H9 (cell line): ENCODE data around the gene KRT40. TPM values are rescaled to one million over a fixed set of nuclear protein-coding genes. Genes with fewer than 3 reads are reported as not detected.

Experiments
- DNase-seq: peaks from one replicate; pipeline ENCODE4 v3.0.0-alpha.2; 2017
- H2AFZ ChIP-seq: one replicate; pipeline ENCODE4 v1.6.1; 2013; ENCODE audit warnings: mild to moderate bottlenecking, low read length, control low read depth, moderate library complexity
- H2AK5ac ChIP-seq: 2 replicates; pipeline ENCODE4 v1.6.1; 2013; ENCODE audit warnings: low read length, control low read depth, mixed read lengths; ENCODE audit not compliant: insufficient read length
- H2BK120ac ChIP-seq: one replicate; pipeline ENCODE4 v1.6.1; 2013; ENCODE audit warnings: low read depth, mild to moderate bottlenecking, low read length, control low read depth, inconsistent platforms; ENCODE audit not compliant: poor library complexity, severe bottlenecking
- H2BK12ac ChIP-seq: 2 replicates; pipeline ENCODE4 v1.6.1; 2013; ENCODE audit warnings: low read length, control low read depth, mixed read lengths, low read depth; ENCODE audit not compliant: insufficient read length
- H2BK15ac ChIP-seq: 2 replicates; pipeline ENCODE4 v1.6.1; 2013; ENCODE audit warnings: low read depth, low read length, control low read depth
- H2BK20ac ChIP-seq: one replicate; pipeline ENCODE4 v1.6.1; 2013; ENCODE audit warnings: low read depth, mild to moderate bottlenecking, low read length, control low read depth, inconsistent platforms; ENCODE audit not compliant: poor library complexity, severe bottlenecking
- H2BK5ac ChIP-seq: 2 replicates; pipeline ENCODE4 v1.6.1; 2013; ENCODE audit warnings: low read length, control low read depth, mixed read lengths; ENCODE audit not compliant: insufficient read length
- H3K14ac ChIP-seq: 2 replicates; pipeline ENCODE4 v1.6.1; 2013; ENCODE audit warnings: low read length, control low read depth; ENCODE audit not compliant: insufficient read depth
- H3K18ac ChIP-seq: 2 replicates; pipeline ENCODE4 v1.6.1; 2013; ENCODE audit warnings: low read depth, mild to moderate bottlenecking, mixed read lengths, low read length, control low read depth; ENCODE audit not compliant: insufficient read length
- H3K23ac ChIP-seq: 2 replicates; pipeline ENCODE4 v1.6.1; 2013; ENCODE audit warnings: low read length, control low read depth, mixed read lengths, low read depth; ENCODE audit not compliant: insufficient read length
- H3K23me2 ChIP-seq: 2 replicates; pipeline ENCODE4 v1.6.1; 2013; ENCODE audit warnings: low read depth, mild to moderate bottlenecking, mixed read lengths, low read length, control low read depth; ENCODE audit not compliant: insufficient read length, poor library complexity, severe bottlenecking
- H3K27ac ChIP-seq: 2 replicates; pipeline ENCODE4 v1.5.1; 2013; ENCODE audit warnings: low read length, control low read depth, mixed read lengths, low read depth; ENCODE audit not compliant: insufficient read length
- H3K27me3 ChIP-seq: 2 replicates; pipeline ENCODE4 v1.6.1; 2013; ENCODE audit warnings: low read length, control low read depth, inconsistent platforms; ENCODE audit not compliant: insufficient read depth
- H3K4ac ChIP-seq: 2 replicates; pipeline ENCODE4 v1.6.1; 2013; ENCODE audit warnings: low read depth, mild to moderate bottlenecking, control low read depth, inconsistent platforms, low read length, moderate library complexity
- H3K4me1 ChIP-seq: 2 replicates; pipeline ENCODE4 v1.6.1; 2013; ENCODE audit warnings: low read length, control low read depth, inconsistent platforms; ENCODE audit not compliant: insufficient read depth
- H3K4me2 ChIP-seq: 2 replicates; pipeline ENCODE4 v1.6.1; 2013; ENCODE audit warnings: low read length, control low read depth, mixed read lengths; ENCODE audit not compliant: insufficient read length, insufficient read depth
- H3K56ac ChIP-seq: 2 replicates; pipeline ENCODE4 v1.6.1; 2013; ENCODE audit warnings: low read depth, mild to moderate bottlenecking, mixed read lengths, low read length, control low read depth; ENCODE audit not compliant: insufficient read length
- H3K79me1 ChIP-seq: 2 replicates; pipeline ENCODE4 v1.6.1; 2013; ENCODE audit warnings: low read depth, mild to moderate bottlenecking, moderate library complexity, low read length, control low read depth, inconsistent platforms; ENCODE audit not compliant: insufficient read depth, poor library complexity, severe bottlenecking
- H3K79me2 ChIP-seq: 2 replicates; pipeline ENCODE4 v1.6.1; 2013; ENCODE audit warnings: low read length, control low read depth, inconsistent platforms; ENCODE audit not compliant: insufficient read depth
- H3K9ac ChIP-seq: 2 replicates; pipeline ENCODE4 v1.6.1; 2013; ENCODE audit warnings: low read length, control low read depth, mixed read lengths; ENCODE audit not compliant: insufficient read length; ENCODE audit errors: extremely low read depth
- H3K9me3 ChIP-seq: one replicate; pipeline ENCODE4 v1.6.1; 2013; ENCODE audit warnings: low read depth, low read length, inconsistent platforms; ENCODE audit not compliant: control insufficient read depth
- H3T11ph ChIP-seq: one replicate; pipeline ENCODE4 v1.6.1; 2013; ENCODE audit warnings: mild to moderate bottlenecking, low read length, control low read depth, inconsistent platforms
- H4K20me1 ChIP-seq: one replicate; pipeline ENCODE4 v1.6.1; 2013; ENCODE audit not compliant: control insufficient read depth, insufficient read length, insufficient read depth
- H4K5ac ChIP-seq: 2 replicates; pipeline ENCODE4 v1.6.1; 2013; ENCODE audit warnings: low read depth, mild to moderate bottlenecking, mixed read lengths, low read length, control low read depth; ENCODE audit not compliant: insufficient read length
- H4K8ac ChIP-seq: replicated peaks from 2 replicates; pipeline ENCODE4 v1.6.1; 2013; ENCODE audit warnings: low read length, control low read depth, mixed read lengths, low read depth; ENCODE audit not compliant: insufficient read length
- H4K91ac ChIP-seq: 2 replicates; pipeline ENCODE4 v1.6.1; 2013; ENCODE audit warnings: low read depth, mild to moderate bottlenecking, moderate library complexity, mixed read lengths, low read length, control low read depth; ENCODE audit not compliant: insufficient read length
- H3K27ac Mint-ChIP-seq, 3 experiments: 2 replicates in 2 of 3; 3 replicates in 1 of 3; pipeline ENCODE4 v1.8.0; 2020 to 2021; ENCODE audit warnings: mixed read lengths in 3 of 3, mild to moderate bottlenecking in 1 of 3, moderate library complexity in 1 of 3
- H3K27me3 Mint-ChIP-seq: 2 replicates; pipeline ENCODE4 v1.8.0; 2021; ENCODE audit warnings: low read depth, mild to moderate bottlenecking, moderate library complexity, mixed read lengths
- H3K36me3 Mint-ChIP-seq, 3 experiments: 2 replicates in 2 of 3; 3 replicates in 1 of 3; pipeline ENCODE4 v1.8.0; 2020 to 2021; ENCODE audit warnings: low read depth in 3 of 3, mixed read lengths in 3 of 3; ENCODE audit not compliant: insufficient read depth in 1 of 3
- H3K4me1 Mint-ChIP-seq, 2 experiments: 2 replicates each; pipeline ENCODE4 v1.8.0; 2020; ENCODE audit warnings: mixed read lengths in 2 of 2
- H3K4me3 Mint-ChIP-seq, 2 experiments: 2 replicates in 1 of 2; 3 replicates in 1 of 2; pipeline ENCODE4 v1.8.0; 2020 to 2021; ENCODE audit warnings: mild to moderate bottlenecking in 2 of 2, mixed read lengths in 2 of 2, moderate library complexity in 1 of 2
- H3K9me3 Mint-ChIP-seq, 2 experiments: 2 replicates in 1 of 2; 3 replicates in 1 of 2; pipeline ENCODE4 v1.8.0; 2020; ENCODE audit warnings: mild to moderate bottlenecking in 2 of 2, mixed read lengths in 2 of 2, moderate library complexity in 1 of 2
- CTCF ChIP-seq: fragments of 200-600 bp; sonication (generic); conservative IDR thresholded peaks from 3 replicates; pipeline ENCODE4 v1.8.0; 2021; ENCODE audit warnings: antibody characterized with exemption, mild to moderate bottlenecking
- WGBS: extraction: QIAGEN DNeasy Blood & Tissue Kit; methylation state at CpG from one replicate; pipeline ENCODE4 v1.1.7; 2013; ENCODE audit warnings: missing lambda C conversion rate, low lambda C conversion rate, mixed read lengths; ENCODE audit not compliant: insufficient read length; ENCODE audit errors: extremely low coverage; 5-methylcytosine and 5-hydroxymethylcytosine counted together
- total RNA-seq: library from RNA; stranded (reverse); gene quantifications from 2 replicates; pipeline ENCODE4 v1.2.1, GENCODE V29; 2021

KRT40 gene
- total RNA-seq, 1 experiment from 2014 or later: not detected

GRCh38 chr17:40993084-40993483 is 9.0 kb upstream of the KRT40 start:
- Histone ChIP-seq H3K27me3 (no peaks in the 10 kb centered on the region), H2BK5ac (no peak overlapping the region), H3K56ac (no peak overlapping the region), H2AK5ac (no peak overlapping the region), H3K23me2 (no peaks in the 10 kb centered on the region), H3K4me1 (no peaks in the 10 kb centered on the region), H3K14ac (no peak overlapping the region), H3K9me3 (no peaks in the 10 kb centered on the region), H3K9ac (no peak overlapping the region), H3K4me2 (no peak overlapping the region), H4K5ac (no peak overlapping the region), H3K27ac (no peak overlapping the region), H2BK15ac (no peak overlapping the region), H2BK120ac (no peak overlapping the region), H3K18ac (no peak overlapping the region), H3K79me1 (no peaks in the 10 kb centered on the region), H4K8ac (no peak overlapping the region), H3K23ac (no peak overlapping the region), H3K4ac (no peak overlapping the region), H3T11ph (no peak overlapping the region), H4K20me1 (no peaks in the 10 kb centered on the region), H2BK20ac (no peak overlapping the region), H2BK12ac (no peak overlapping the region), H4K91ac (no peak overlapping the region), H2AFZ (no peak overlapping the region), H3K79me2 (no peaks in the 10 kb centered on the region)
- no CpG with 5 or more reads among the region's 2 CpGs for WGBS
- Mint-ChIP-seq H3K9me3 (no peaks in the 10 kb centered on the region), H3K36me3 (no peaks in the 10 kb centered on the region; a peak in 1 of 7 replicates), H3K27me3 (no peaks in the 10 kb centered on the region; the same call in 1 of the 2 replicates), H3K4me1 (peaks cover 0 to 3% of the 10 kb centered on the region in 2 experiments; a peak in 1 of 4 replicates), H3K4me3 (no peak overlapping the region), H3K27ac (no peak overlapping the region)
- TF ChIP-seq CTCF: no peak
- DNase-seq: no peak
